SK-N-MC (cell line): Measurements from ENCODE around the gene MUTYH.

Experiments
- EZH2 ChIP-seq: fragments of 200-600 bp; sonication (generic); IDR thresholded peaks from one replicate; pipeline ENCODE4 v1.6.1; 2017; ENCODE audit warnings: antibody characterized with exemption
- FOXP2 ChIP-seq: optimal IDR thresholded peaks from 2 replicates; pipeline ENCODE3; 2011; ENCODE audit warnings: mild to moderate bottlenecking, moderate library complexity; ENCODE audit not compliant: insufficient read depth; ENCODE audit errors: extremely low read length, control extremely low read depth
- POLR2AphosphoS5 ChIP-seq: IDR thresholded peaks from 2 replicates; pipeline ENCODE4 v1.6.1; 2012; ENCODE audit warnings: mild to moderate bottlenecking, low read depth, low read length, borderline replicate concordance

GRCh38 chr1:45329445-45329844 lies 10.8 kb downstream of the MUTYH start:
- no peak for TF ChIP-seq POLR2AphosphoS5
- TF ChIP-seq EZH2, result no peak
- TF ChIP-seq FOXP2, result no peak
